GM21786 (cell line): ENCODE results near the gene MICAL3.
"Not testable (repeated sequence)": the region's sequence is repeated elsewhere in the genome, so short reads cannot be mapped to it uniquely, and the experiment has no call there.

ENCODE experiments used
- ATAC-seq: cut with Tn5 transposase; IDR thresholded peaks from one replicate; pipeline ENCODE4 v1.9.1; 2021; ENCODE audit not compliant: unreplicated experiment

Gene MICAL3

GRCh38 chr22:18034076-18034475 is 9.7 kb upstream of the MICAL3 start:
- no peak for ATAC-seq

GRCh38 chr22:18033204-18033998 is 9.0 kb upstream of the MICAL3 start:
- no peak for ATAC-seq

GRCh38 chr22:18032455-18033101 is 8.2 kb upstream of the MICAL3 start:
- ATAC-seq, result no peak

- ATAC-seq, result no peak
Measured at GRCh38 chr22:18031695-18032454, 7.5 kb upstream of the MICAL3 start.

- ATAC-seq, result no peak
Measured at GRCh38 chr22:18029686-18030267, 5.4 kb upstream of the MICAL3 start.

GRCh38 chr22:18028817-18029527 is 4.6 kb upstream of the MICAL3 start:
- no peak for ATAC-seq

GRCh38 chr22:18025898-18026297 is 1.5 kb upstream of the MICAL3 start:
- ATAC-seq, result not testable (repeated sequence)

- no peak for ATAC-seq
Measured at GRCh38 chr22:18024956-18025720, 777 bp upstream of the MICAL3 start.

- no peak for ATAC-seq
Measured at GRCh38 chr22:18023509-18024275, 669 bp downstream of the MICAL3 start.

GRCh38 chr22:18022876-18023275 is 1.5 kb downstream of the MICAL3 start:
- no peak for ATAC-seq

GRCh38 chr22:18021431-18021830 is 2.9 kb downstream of the MICAL3 start:
- ATAC-seq, result no peak

GRCh38 chr22:18020743-18021142 is 3.6 kb downstream of the MICAL3 start:
- not testable (repeated sequence) for ATAC-seq

GRCh38 chr22:18013947-18014346 is 10.4 kb downstream of the MICAL3 start:
- no peak for ATAC-seq

GRCh38 chr22:18013436-18013835 is 10.9 kb downstream of the MICAL3 start:
- no peak for ATAC-seq

- no peak for ATAC-seq
Measured at GRCh38 chr22:18012531-18012930, 11.8 kb downstream of the MICAL3 start.

GRCh38 chr22:18010266-18010665 is 14.1 kb downstream of the MICAL3 start:
- no peak for ATAC-seq

- ATAC-seq, result no peak
Measured at GRCh38 chr22:18008136-18008535, 16.2 kb downstream of the MICAL3 start.

GRCh38 chr22:18005201-18005926 is 19.0 kb downstream of the MICAL3 start:
- ATAC-seq, result no peak

GRCh38 chr22:18001894-18002315 is 22.5 kb downstream of the MICAL3 start:
- ATAC-seq, result not testable (repeated sequence)
